T-helper 2 cell treated with Interferon-gamma antibody and Interleukin-4, amounts not matched to agents 5 μg/mL and 100 μg/mL, for 36 hours (primary cell): ENCODE results near the gene TDO2.

Source experiments
- DNase-seq: peaks from one replicate; pipeline ENCODE4 v3.0.0; 2021; ENCODE audit warnings: low spot score
- H3K27ac Mint-ChIP-seq: one replicate; pipeline ENCODE4 v1.8.0; 2021; ENCODE audit warnings: mild to moderate bottlenecking, mixed read lengths
- H3K27me3 Mint-ChIP-seq: one replicate; pipeline ENCODE4 v1.8.0; 2021; ENCODE audit warnings: low read depth, mixed read lengths
- H3K36me3 Mint-ChIP-seq: one replicate; pipeline ENCODE4 v1.8.0; 2021; ENCODE audit warnings: low read depth, mixed read lengths
- H3K4me1 Mint-ChIP-seq: one replicate; pipeline ENCODE4 v1.8.0; 2021; ENCODE audit warnings: low read depth, mixed read lengths
- H3K4me3 Mint-ChIP-seq: one replicate; pipeline ENCODE4 v1.8.0; 2022; ENCODE audit warnings: mild to moderate bottlenecking, moderate library complexity, mixed read lengths
- H3K9me3 Mint-ChIP-seq: one replicate; pipeline ENCODE4 v1.8.0; 2021; ENCODE audit warnings: mixed read lengths

The TDO2 gene

GRCh38 chr4:155953151-155954117, 49.9 kb downstream of the TDO2 start, which contains the start of gene CTSO:
TSS of gene CTSO (minus strand) at chr4:155953866. CDS start at chr4:155953847, 19 bp downstream.
- peak; percentile 65 for DNase-seq
- H3K9me3 Mint-ChIP-seq = no peaks in the 10 kb centered on the region
- H3K4me3 Mint-ChIP-seq = peak within 1 kb of the TSS; percentile 97
- H3K27ac Mint-ChIP-seq = peak within 1 kb of the TSS; percentile 98
- H3K27me3 Mint-ChIP-seq = peaks cover 9% of the 10 kb centered on the region
- H3K4me1 Mint-ChIP-seq = peaks cover 5% of the 10 kb centered on the region
- no peaks in the 10 kb centered on the region for H3K36me3 Mint-ChIP-seq

GRCh38 chr4:155954118-155954685, 50.7 kb downstream of the TDO2 start:
- peaks cover 5% of the 10 kb centered on the region for H3K4me1 Mint-ChIP-seq
- no peaks in the 10 kb centered on the region for H3K36me3 Mint-ChIP-seq
- no peaks in the 10 kb centered on the region for H3K9me3 Mint-ChIP-seq
- peak overlapping the region; percentile 97 for H3K4me3 Mint-ChIP-seq
- peak overlapping the region; percentile 98 for H3K27ac Mint-ChIP-seq
- no peak for DNase-seq
- H3K27me3 Mint-ChIP-seq = peaks cover 9% of the 10 kb centered on the region

GRCh38 chr4:155954939-155955338, 51.4 kb downstream of the TDO2 start:
- no peaks in the 10 kb centered on the region for H3K36me3 Mint-ChIP-seq
- peaks cover 5% of the 10 kb centered on the region for H3K4me1 Mint-ChIP-seq
- no peaks in the 10 kb centered on the region for H3K9me3 Mint-ChIP-seq
- peak overlapping the region; percentile 16 for H3K27ac Mint-ChIP-seq
- H3K4me3 Mint-ChIP-seq = no peak overlapping the region
- H3K27me3 Mint-ChIP-seq = peaks cover 5% of the 10 kb centered on the region
- DNase-seq = no peak

GRCh38 chr4:155956461-155956860, 53.0 kb downstream of the TDO2 start:
- Mint-ChIP-seq H3K27me3 (peaks cover 5% of the 10 kb centered on the region), H3K27ac (no peak overlapping the region), H3K9me3 (no peaks in the 10 kb centered on the region), H3K4me3 (no peak overlapping the region), H3K4me1 (peaks cover 5% of the 10 kb centered on the region), H3K36me3 (no peaks in the 10 kb centered on the region)
- DNase-seq = no peak

GRCh38 chr4:155959417-155959816, 55.9 kb downstream of the TDO2 start:
- Mint-ChIP-seq H3K9me3 (no peaks in the 10 kb centered on the region), H3K4me1 (peaks cover 4% of the 10 kb centered on the region), H3K27me3 (peaks cover 5% of the 10 kb centered on the region), H3K27ac (no peak overlapping the region), H3K4me3 (no peak overlapping the region), H3K36me3 (no peaks in the 10 kb centered on the region)
- no peak for DNase-seq

- Mint-ChIP-seq H3K36me3 (no peaks in the 10 kb centered on the region), H3K27me3 (peaks cover 5% of the 10 kb centered on the region), H3K4me1 (peaks cover 4% of the 10 kb centered on the region), H3K4me3 (no peak overlapping the region), H3K27ac (no peak overlapping the region), H3K9me3 (no peaks in the 10 kb centered on the region)
- no peak for DNase-seq
Observed at GRCh38 chr4:155960522-155960921, 57.0 kb downstream of the TDO2 start.

- Mint-ChIP-seq H3K27ac (no peak overlapping the region), H3K27me3 (no peaks in the 10 kb centered on the region), H3K9me3 (no peaks in the 10 kb centered on the region), H3K4me3 (no peak overlapping the region), H3K4me1 (peaks cover 4% of the 10 kb centered on the region), H3K36me3 (no peaks in the 10 kb centered on the region)
- no peak for DNase-seq
Observed at GRCh38 chr4:155961575-155961974, 58.1 kb downstream of the TDO2 start.

GRCh38 chr4:155962767-155963166, 59.3 kb downstream of the TDO2 start:
- no peak overlapping the region for H3K4me3 Mint-ChIP-seq
- peaks cover 4% of the 10 kb centered on the region for H3K4me1 Mint-ChIP-seq
- no peaks in the 10 kb centered on the region for H3K9me3 Mint-ChIP-seq
- H3K36me3 Mint-ChIP-seq = no peaks in the 10 kb centered on the region
- no peaks in the 10 kb centered on the region for H3K27me3 Mint-ChIP-seq
- DNase-seq = no peak
- no peak overlapping the region for H3K27ac Mint-ChIP-seq

GRCh38 chr4:155964016-155964891, 60.8 kb downstream of the TDO2 start:
- no peak for DNase-seq
- no peaks in the 10 kb centered on the region for H3K36me3 Mint-ChIP-seq
- no peak overlapping the region for H3K27ac Mint-ChIP-seq
- peaks cover 4% of the 10 kb centered on the region for H3K4me1 Mint-ChIP-seq
- H3K4me3 Mint-ChIP-seq = no peak overlapping the region
- H3K9me3 Mint-ChIP-seq = no peaks in the 10 kb centered on the region
- H3K27me3 Mint-ChIP-seq = no peaks in the 10 kb centered on the region

- Mint-ChIP-seq H3K9me3 (no peaks in the 10 kb centered on the region), H3K36me3 (no peaks in the 10 kb centered on the region), H3K27me3 (no peaks in the 10 kb centered on the region), H3K27ac (no peak overlapping the region), H3K4me1 (peaks cover 4% of the 10 kb centered on the region), H3K4me3 (no peak overlapping the region)
- no peak for DNase-seq
Observed at GRCh38 chr4:155966171-155966570, 62.7 kb downstream of the TDO2 start.

- H3K27ac Mint-ChIP-seq = no peak overlapping the region
- no peak for DNase-seq
- no peaks in the 10 kb centered on the region for H3K27me3 Mint-ChIP-seq
- no peak overlapping the region for H3K4me3 Mint-ChIP-seq
- no peaks in the 10 kb centered on the region for H3K9me3 Mint-ChIP-seq
- H3K4me1 Mint-ChIP-seq = peaks cover 4% of the 10 kb centered on the region
- H3K36me3 Mint-ChIP-seq = no peaks in the 10 kb centered on the region
Observed at GRCh38 chr4:155966731-155967395, 63.4 kb downstream of the TDO2 start.
